ENCODE results near the gene RBFOX2.
"Not testable (repeated sequence)": the region's sequence is repeated elsewhere in the genome, so short reads cannot be mapped to it uniquely, and the experiment has no call there.

The RBFOX2 gene

DNA sequence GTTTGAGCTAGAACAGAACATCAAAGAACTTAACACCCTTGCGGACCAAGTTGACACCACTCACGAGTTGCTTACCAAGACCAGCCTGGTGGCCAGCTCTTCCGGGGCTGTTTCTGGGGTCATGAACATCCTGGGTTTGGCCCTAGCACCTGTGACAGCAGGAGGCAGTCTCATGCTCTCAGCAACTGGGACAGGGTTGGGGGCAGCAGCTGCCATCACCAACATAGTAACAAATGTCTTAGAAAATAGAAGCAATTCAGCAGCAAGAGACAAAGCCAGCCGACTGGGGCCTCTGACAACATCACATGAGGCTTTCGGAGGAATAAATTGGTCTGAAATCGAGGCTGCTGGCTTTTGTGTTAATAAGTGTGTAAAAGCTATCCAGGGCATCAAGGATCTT is 302.2 kb downstream of the RBFOX2 start:
- DNase-seq (ENCODE audit: extremely low read depth in 1 of 2, low read depth in 1 of 2): no peak

DNA sequence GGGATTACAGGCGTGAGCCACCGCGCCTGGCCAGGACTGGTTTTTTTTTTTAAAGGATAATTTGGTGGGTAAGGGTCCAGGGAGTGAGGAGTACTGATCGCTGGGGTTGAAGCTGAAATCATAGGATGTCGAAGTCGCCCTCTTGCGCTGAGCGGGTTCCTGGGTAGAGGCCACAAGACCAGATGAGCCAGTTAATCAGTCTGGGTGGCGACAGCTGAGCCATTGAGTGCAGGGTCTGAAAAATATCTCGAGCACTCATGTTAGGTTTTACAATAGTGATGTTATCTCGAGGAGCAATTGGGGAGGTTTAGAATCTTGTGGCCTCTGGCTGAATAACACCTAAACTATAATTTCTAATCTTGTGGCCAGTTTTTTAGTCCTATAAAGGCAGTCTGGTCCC is 303.1 kb downstream of the RBFOX2 start:
- DNase-seq (ENCODE audit: extremely low read depth in 1 of 2, low read depth in 1 of 2): no peak

DNA sequence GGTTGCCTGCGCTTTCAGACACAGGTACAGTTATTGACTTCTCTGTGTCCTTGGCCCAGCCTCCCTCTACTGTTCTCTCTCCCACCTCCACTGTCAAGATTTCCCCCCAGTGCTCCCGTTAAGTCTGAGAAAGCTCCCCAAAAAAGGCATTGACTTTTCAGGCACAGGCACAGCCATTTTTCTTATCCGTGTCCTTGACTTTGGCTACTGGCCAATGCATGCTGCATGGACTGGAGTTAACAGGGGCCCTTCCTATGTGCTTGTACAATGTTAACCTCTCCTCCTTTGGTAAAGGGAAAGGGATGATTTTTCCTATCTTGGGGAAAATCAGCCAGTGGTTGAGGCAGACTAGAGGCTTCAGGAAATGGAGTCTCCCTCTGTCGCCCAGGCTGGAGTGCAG is 306.7 kb downstream of the RBFOX2 start:
- DNase-seq (ENCODE audit: extremely low read depth in 1 of 2, low read depth in 1 of 2): no peak

DNA sequence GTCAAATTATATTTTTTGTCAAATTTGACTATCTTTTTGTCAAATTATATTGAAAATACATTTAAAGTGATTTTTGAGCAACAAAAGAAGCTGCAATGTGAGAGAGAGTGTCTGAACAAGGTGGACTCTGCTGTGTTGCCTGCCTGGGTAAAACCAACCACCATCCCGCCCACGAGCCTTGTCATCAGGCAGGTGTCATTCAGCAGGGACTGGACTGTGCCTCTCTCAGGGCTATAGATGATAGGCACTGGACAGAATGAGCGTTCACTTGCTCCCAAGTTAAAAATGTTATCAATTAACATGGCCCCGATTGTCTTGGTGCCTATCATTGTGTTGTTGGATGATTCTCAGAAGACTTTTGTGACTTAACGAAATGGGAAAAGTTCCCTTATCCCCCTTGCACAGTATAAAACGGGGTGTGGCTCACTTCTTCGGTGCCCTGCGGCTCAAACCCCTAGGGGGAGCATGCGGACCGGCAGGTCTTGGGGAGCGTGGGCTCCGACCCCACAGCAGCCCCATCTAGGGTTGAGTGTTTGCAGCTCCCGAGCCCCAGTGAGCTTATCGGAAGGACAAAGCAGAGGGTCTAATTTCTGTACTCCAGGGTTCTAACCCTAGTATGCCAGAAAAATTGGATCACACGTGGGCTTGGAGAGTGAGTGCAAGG is 309.3 kb downstream of the RBFOX2 start:
- DNase-seq (ENCODE audit: extremely low read depth in 1 of 2, low read depth in 1 of 2): no peak

DNA sequence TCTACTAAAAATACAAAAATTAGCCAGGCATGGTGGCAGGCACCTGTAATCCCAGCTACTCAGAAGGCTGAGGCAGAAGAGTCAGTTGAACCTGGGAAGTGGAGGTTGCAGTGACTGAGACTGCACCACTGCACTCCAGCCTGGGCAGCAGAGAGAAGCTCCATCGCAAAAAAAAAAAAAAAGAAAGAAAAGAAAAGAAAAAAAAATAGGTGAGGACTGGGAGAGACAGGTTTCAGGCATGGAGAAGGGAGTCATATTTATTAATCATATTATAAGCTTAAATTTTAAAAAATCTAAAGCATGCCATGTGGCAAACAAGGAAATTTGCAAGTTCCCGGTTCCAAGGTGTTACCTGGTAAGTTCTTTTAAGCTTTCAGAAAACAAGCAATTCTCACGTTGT is 311.1 kb downstream of the RBFOX2 start, which contains the start of gene APOL5:
Gene APOL5 (plus strand): TSS at position 301 of the 400 bp plus-strand sequence. CDS start 0 bp downstream, at position 301.
- DNase-seq (ENCODE audit: extremely low read depth in 1 of 2, low read depth in 1 of 2): no peak

DNA sequence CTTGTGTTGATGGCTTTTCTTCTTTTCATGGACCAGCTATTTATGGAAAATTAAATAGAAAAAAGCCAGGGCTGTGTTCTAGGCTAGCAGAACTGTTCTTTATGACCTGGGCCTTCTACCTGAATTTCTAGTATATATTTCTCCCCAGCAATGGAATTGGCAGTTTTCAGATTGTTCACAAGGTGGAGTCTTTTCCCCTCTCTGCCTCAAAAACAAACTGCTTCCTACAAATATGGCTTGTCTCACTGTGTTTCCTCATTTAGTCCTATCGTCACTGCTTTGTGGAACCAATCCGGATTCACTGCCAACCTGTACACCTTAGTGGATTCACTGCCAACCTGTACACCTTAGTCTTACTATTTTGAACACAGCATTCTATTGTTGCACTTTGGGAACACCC is 316.0 kb downstream of the RBFOX2 start:
- no peak for DNase-seq (ENCODE audit: extremely low read depth in 1 of 2, low read depth in 1 of 2)

DNA sequence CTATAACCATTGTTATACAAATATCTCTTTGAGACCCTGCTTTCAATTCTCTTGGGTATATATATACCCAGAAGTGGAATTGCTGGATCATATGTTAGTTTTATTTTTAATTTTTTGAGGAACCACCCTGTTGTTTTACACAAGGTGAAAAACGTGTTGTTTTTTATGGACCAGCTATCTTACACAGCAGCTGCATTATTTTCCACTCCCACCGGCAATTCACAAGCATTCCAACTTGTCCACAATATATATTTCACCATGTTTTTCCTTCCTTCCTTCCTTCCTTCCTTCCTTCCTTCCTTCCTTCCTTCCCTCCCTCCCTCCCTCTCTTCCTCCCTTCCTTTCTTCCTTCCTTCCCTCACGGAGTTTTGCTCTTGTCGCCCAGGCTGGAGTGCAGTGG is 317.3 kb downstream of the RBFOX2 start:
- DNase-seq (ENCODE audit: extremely low read depth in 1 of 2, low read depth in 1 of 2): no peak

DNA sequence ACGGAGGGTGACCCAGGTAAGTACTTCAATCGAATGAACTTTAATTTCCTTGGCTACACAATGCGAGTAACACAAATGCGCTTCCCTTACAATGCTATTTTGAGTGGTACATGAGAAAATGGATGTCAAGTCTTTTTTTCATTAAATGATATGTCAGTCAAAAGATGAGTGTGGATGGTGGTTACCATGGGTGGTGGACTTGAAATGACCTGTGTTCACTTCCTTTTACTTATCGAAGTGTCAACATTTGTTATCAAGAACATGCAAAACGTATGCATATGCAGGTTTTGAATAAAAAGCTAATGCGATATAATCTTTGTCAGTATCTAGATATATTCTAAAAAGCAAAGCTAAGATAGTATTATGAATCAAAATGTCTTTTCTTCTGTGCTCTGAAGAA is 319.7 kb downstream of the RBFOX2 start:
- DNase-seq (ENCODE audit: extremely low read depth in 1 of 2, low read depth in 1 of 2): no peak

DNA sequence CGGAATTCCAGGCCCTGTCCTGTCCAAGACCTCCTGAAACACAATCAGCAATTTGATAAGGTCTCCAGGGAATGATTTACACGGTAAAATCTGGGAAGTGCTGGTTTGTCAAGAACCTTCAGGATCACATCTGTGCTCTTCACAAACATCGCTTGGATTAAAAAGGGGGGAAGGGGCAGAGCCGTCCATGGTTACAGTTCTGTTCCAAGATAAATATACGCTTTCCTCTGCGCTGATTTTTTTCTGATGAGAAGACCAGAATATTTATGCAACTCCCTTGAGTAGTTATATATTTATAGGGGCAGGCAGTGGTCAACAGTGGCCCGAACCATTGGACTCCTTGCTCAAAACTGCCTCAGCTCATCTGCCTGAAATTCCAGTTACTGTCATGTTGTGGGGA is 320.2 kb downstream of the RBFOX2 start:
- no peak for DNase-seq (ENCODE audit: extremely low read depth in 1 of 2, low read depth in 1 of 2)

DNA sequence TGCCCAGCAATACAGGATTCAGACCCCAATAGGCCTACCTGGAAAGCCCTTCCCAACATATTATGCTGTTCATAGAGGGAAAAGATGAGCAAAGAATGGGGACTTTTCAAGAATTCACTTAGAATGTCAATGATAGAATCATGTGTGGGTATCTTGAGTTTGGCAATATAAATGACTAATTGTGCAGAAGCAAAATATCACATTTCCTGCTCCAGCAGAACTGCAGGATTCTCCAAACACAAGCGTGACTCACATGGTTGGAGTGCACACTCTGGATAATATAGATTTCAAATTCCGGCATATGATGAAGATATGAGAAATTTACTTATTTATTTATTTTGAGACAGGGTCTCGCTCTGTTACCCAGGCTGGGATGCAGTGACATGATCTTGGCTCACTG is 323.5 kb downstream of the RBFOX2 start:
- no peak for DNase-seq (ENCODE audit: extremely low read depth in 1 of 2, low read depth in 1 of 2)

DNA sequence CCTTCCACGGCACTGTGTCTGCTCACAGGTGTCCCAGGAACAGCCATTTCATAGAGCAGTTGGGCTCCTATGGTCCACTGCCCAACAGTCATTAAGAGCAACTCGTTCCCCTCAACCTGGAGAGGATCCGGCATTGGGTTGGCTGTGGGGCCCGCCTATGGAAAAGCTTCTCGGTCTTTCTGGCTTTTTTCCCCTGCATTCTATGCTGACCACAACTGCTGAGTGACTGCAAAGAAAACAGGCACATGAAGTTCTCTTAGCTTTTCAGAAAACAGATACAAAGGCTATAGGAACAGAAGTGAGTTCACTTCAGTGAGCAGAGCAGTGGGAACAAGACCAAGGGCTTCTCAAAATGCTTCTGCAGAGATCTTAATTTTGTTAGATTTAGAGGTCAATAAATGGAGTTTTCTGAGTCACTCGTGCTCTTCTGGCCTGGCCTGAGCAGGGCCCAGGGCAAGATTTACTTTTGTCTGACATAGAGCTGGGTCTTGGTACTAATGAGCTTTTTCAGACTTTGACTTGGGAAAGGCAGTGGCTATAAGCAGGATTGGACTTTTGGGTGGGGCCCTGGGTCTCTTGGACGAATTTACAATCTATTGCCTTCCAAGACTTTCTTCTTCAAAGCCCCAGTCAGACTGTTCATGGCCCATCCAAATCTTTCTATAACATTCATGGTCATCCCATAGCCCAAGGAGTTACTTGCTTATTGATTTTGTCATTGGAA is 324.6 kb downstream of the RBFOX2 start:
- no peak for DNase-seq (ENCODE audit: extremely low read depth in 1 of 2, low read depth in 1 of 2)

DNA sequence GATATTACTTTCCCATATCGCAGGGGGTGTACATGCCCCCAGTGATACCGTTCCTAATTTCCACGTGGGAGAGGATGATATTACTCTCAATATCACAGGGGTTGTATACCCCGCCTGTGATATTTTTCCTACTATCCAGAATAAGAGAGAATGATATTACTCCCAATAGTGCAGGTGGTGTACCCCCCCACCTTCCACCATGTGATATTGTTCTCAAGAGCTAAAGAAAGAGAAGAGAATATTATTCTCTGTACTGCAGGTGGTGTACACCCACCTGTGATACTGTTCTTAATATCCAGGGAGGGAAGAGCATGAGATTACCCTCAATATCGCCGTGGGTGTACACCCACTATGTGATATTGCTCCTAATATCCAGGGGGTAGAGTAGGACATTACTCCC is 328.8 kb downstream of the RBFOX2 start:
- not testable (repeated sequence) for DNase-seq (ENCODE audit: extremely low read depth in 1 of 2, low read depth in 1 of 2)

DNA sequence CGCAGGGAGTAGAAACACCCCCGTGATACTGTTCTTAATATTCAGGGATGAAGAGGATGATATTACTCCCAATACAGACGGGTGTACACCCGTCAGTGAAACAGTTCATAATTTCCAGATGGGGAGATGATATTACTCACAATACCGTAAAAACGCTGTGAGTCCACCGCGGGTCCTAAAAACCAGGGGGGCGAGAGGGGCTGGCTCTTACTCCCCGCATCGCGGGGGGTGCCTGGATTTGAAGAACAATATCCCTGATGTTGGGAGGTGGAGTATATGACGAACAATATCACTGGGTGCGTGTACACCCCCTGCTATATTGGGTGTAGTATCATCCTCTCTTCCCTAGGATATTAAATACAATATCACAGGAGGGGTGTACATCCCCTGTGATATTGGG is 331.5 kb downstream of the RBFOX2 start:
- DNase-seq (ENCODE audit: extremely low read depth in 1 of 2, low read depth in 1 of 2): no peak

DNA sequence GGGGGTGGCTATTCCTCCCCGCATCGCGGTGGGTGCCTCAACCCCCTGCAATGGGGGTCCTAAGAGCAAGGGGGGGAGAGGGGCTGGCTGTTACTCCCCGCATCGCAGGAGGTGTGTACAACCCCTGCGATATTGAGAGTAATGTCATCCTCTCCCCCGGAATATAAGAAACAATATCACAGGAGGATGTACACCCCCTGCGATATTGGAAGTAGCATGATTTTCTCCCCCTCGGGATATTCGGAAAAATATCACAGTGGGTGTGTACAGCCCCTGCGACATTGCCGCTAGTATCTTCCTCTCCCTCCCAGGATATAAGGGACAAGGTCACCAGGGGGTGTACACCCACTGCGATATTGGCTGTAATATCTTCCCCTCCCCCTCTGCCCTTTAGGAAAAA is 333.4 kb downstream of the RBFOX2 start:
- no peak for DNase-seq (ENCODE audit: extremely low read depth in 1 of 2, low read depth in 1 of 2)

DNA sequence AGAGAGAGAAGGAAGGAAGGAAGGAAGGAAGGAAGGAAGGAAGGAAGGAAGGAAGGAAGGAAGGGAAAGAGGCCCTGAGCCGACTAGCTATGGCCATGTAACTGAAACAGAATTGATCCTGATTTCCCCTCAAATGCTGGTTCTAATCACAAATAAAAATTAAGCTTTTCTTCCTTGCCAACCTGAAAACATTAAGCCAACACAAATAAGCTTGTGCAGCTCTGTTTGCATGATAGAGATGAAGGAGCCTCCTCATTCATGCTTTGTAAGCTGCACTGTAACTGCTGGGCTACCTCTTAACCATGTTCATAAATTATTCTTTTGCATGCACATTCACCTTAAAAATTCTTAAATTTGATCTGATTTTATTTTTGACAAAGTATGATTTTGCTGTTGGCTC is 338.6 kb downstream of the RBFOX2 start:
- DNase-seq (ENCODE audit: extremely low read depth in 1 of 2, low read depth in 1 of 2): no peak

DNA sequence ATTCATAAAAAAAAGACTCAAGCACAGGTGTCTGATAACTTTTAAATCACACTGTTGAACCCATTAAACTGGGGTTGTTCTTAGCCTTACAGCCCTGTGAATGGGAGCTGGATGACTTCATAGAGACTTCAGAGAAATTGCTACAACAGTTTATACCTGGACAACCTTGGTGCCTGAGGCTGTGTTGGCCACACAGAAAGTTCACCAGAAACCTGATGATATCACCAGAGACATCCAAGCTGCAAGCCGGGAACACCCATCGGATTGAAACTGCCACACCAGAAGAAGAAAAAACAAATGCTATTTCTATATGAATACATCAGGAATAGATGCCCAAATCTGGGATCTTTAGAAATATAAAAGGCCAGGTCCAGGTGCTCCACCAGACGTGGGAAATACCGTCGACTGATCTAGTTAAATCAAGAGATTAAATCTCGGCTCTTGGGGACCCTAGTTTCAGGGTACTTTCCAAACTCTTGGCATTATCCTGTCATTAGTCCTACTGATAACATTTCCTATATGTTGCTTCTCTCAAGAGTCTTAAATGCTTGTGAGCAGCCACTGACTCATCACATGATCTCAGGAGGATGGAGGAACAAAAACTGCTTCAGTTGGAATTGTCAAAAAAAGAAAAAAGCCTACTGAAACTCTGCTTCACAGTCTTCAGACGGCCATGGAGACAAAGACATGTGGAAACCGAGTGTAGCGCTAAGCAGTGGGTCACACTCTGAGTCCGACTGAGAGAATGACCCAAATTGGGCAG is 339.5 kb downstream of the RBFOX2 start:
- no peak for DNase-seq (ENCODE audit: extremely low read depth in 1 of 2, low read depth in 1 of 2)
